ENCODE results near the gene PBX1.

Gene PBX1

DNA sequence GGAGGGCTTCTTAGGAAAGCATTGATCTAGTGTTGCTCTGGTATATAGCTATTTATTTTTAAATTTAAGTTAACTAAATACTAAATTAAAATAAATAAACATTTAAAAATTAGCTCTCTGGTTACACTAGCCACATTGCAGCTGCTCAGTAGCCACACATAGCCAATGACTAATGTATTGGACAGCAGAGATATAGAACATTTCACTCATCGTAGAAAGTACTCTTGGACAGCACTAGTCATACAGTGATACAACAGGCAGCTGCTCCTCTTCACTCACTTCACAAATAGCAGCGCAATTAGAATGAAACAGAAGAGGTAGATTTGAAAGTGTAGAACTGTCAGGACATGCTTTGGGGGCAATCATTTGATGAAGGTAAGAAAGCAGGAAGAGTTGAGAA is 245.4 kb downstream of the PBX1 start:
- Histone ChIP-seq H3K4me3 (ENCODE audit: low read depth in 1 of 2, low read length in 2 of 2) (no peak overlapping the region), H4K20me1 (ENCODE audit: insufficient read depth, low read length) (no peaks in the 10 kb centered on the region), H3K79me2 (ENCODE audit: insufficient read depth, low read length) (no peaks in the 10 kb centered on the region), H3K4me1 (ENCODE audit: insufficient read depth, low read length) (no peaks in the 10 kb centered on the region), H3K36me3 (ENCODE audit: insufficient read depth, low read length) (no peaks in the 10 kb centered on the region), H3K9me3 (ENCODE audit: insufficient read depth, low read length, severe bottlenecking) (no peaks in the 10 kb centered on the region), H3K9ac (ENCODE audit: low read depth, low read length) (no peak overlapping the region), H3K27ac (ENCODE audit: low read length) (no peak overlapping the region), H3K27me3 (ENCODE audit: insufficient read depth, low read length, poor library complexity) (no peaks in the 10 kb centered on the region), H3K4me2 (ENCODE audit: insufficient read depth, low read length) (no peak overlapping the region), H2AFZ (ENCODE audit: low read depth, low read length) (no peak overlapping the region)
- no peak for DNase-seq
- no peak for ATAC-seq (ENCODE audit: insufficient read depth, low read depth)
- no peak for TF ChIP-seq EZH2 (IDR thresholded peaks at IDR 0.05; ENCODE audit: borderline replicate concordance, low read depth, low read length, severe bottlenecking)
- TF ChIP-seq CTCF (IDR thresholded peaks at IDR 0.05; ENCODE audit: borderline replicate concordance, extremely low read depth, low read length, poor library complexity, severe bottlenecking) = no peak

GRCh38 chr1:164805399-164805798 is 246.4 kb downstream of the PBX1 start:
- H3K36me3 ChIP-seq (ENCODE audit: insufficient read depth, low read length) = no peaks in the 10 kb centered on the region

DNA sequence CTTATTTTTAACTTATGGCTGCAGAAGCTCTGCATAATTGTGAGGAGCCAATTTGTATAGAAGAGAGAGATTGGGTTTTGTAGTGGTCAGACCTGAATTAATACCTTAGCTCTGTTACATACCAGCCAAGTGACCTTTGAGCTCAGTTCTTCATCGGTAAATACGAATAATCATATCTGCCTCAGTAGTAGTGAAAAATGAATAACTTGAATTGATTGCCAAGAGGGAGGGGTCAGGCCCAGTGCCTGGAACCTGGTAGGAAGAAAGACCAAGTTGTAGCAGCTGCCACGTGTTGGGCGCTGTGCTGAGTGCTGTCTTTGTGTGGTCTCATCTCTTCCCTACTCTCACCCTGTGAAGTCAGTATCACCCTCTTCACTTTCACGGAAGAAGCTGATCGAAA is 247.5 kb downstream of the PBX1 start:
- Histone ChIP-seq H3K27me3 (ENCODE audit: insufficient read depth, low read length, poor library complexity) (no peaks in the 10 kb centered on the region), H3K9me3 (ENCODE audit: insufficient read depth, low read length, severe bottlenecking) (no peaks in the 10 kb centered on the region), H4K20me1 (ENCODE audit: insufficient read depth, low read length) (no peaks in the 10 kb centered on the region), H3K79me2 (ENCODE audit: insufficient read depth, low read length) (no peaks in the 10 kb centered on the region), H3K4me2 (ENCODE audit: insufficient read depth, low read length) (no peak overlapping the region), H3K9ac (ENCODE audit: low read depth, low read length) (no peak overlapping the region), H3K27ac (ENCODE audit: low read length) (no peak overlapping the region), H3K4me3 (ENCODE audit: low read depth in 1 of 2, low read length in 2 of 2) (no peak overlapping the region), H3K36me3 (ENCODE audit: insufficient read depth, low read length) (no peaks in the 10 kb centered on the region), H3K4me1 (ENCODE audit: insufficient read depth, low read length) (no peaks in the 10 kb centered on the region), H2AFZ (ENCODE audit: low read depth, low read length) (no peak overlapping the region)
- no peak for ATAC-seq (ENCODE audit: insufficient read depth, low read depth)
- TF ChIP-seq EZH2 (IDR thresholded peaks at IDR 0.05; ENCODE audit: borderline replicate concordance, low read depth, low read length, severe bottlenecking) = no peak
- TF ChIP-seq CTCF (IDR thresholded peaks at IDR 0.05; ENCODE audit: borderline replicate concordance, extremely low read depth, low read length, poor library complexity, severe bottlenecking) = no peak
- DNase-seq = no peak

More at GRCh38 chr1:164805399-164805798, 246.4 kb downstream of the PBX1 start:
- H3K4me1 ChIP-seq (ENCODE audit: insufficient read depth, low read length) = no peaks in the 10 kb centered on the region
- TF ChIP-seq CTCF (IDR thresholded peaks at IDR 0.05; ENCODE audit: borderline replicate concordance, extremely low read depth, low read length, poor library complexity, severe bottlenecking) = no peak
- TF ChIP-seq EZH2 (IDR thresholded peaks at IDR 0.05; ENCODE audit: borderline replicate concordance, low read depth, low read length, severe bottlenecking) = no peak
- no peaks in the 10 kb centered on the region for H3K79me2 ChIP-seq (ENCODE audit: insufficient read depth, low read length)
- H4K20me1 ChIP-seq (ENCODE audit: insufficient read depth, low read length) = no peaks in the 10 kb centered on the region
- no peak overlapping the region for H3K27ac ChIP-seq (ENCODE audit: low read length)
- H3K4me2 ChIP-seq (ENCODE audit: insufficient read depth, low read length) = no peak overlapping the region
- no peak overlapping the region for H3K4me3 ChIP-seq (ENCODE audit: low read depth in 1 of 2, low read length in 2 of 2)
- no peak overlapping the region for H3K9ac ChIP-seq (ENCODE audit: low read depth, low read length)
- ATAC-seq (ENCODE audit: insufficient read depth, low read depth) (no peak), DNase-seq (no peak)
- no peak overlapping the region for H2AFZ ChIP-seq (ENCODE audit: low read depth, low read length)
- H3K27me3 ChIP-seq (ENCODE audit: insufficient read depth, low read length, poor library complexity) = no peaks in the 10 kb centered on the region
- no peaks in the 10 kb centered on the region for H3K9me3 ChIP-seq (ENCODE audit: insufficient read depth, low read length, severe bottlenecking)

- Histone ChIP-seq H3K27me3 (ENCODE audit: insufficient read depth, low read length, poor library complexity) (no peaks in the 10 kb centered on the region), H3K4me3 (ENCODE audit: low read depth in 1 of 2, low read length in 2 of 2) (no peak overlapping the region)
Measured at GRCh38 chr1:164813776-164814175, 254.8 kb downstream of the PBX1 start.

More at GRCh38 chr1:164813776-164814175, 254.8 kb downstream of the PBX1 start:
- Histone ChIP-seq H4K20me1 (ENCODE audit: insufficient read depth, low read length) (no peaks in the 10 kb centered on the region), H3K4me2 (ENCODE audit: insufficient read depth, low read length) (no peak overlapping the region), H3K79me2 (ENCODE audit: insufficient read depth, low read length) (no peaks in the 10 kb centered on the region), H3K27ac (ENCODE audit: low read length) (no peak overlapping the region), H3K9ac (ENCODE audit: low read depth, low read length) (no peak overlapping the region), H3K9me3 (ENCODE audit: insufficient read depth, low read length, severe bottlenecking) (no peaks in the 10 kb centered on the region), H3K36me3 (ENCODE audit: insufficient read depth, low read length) (no peaks in the 10 kb centered on the region), H2AFZ (ENCODE audit: low read depth, low read length) (no peak overlapping the region), H3K4me1 (ENCODE audit: insufficient read depth, low read length) (no peaks in the 10 kb centered on the region)
- DNase-seq (no peak), ATAC-seq (ENCODE audit: insufficient read depth, low read depth) (no peak)
- TF ChIP-seq CTCF (IDR thresholded peaks at IDR 0.05; ENCODE audit: borderline replicate concordance, extremely low read depth, low read length, poor library complexity, severe bottlenecking) (no peak), EZH2 (IDR thresholded peaks at IDR 0.05; ENCODE audit: borderline replicate concordance, low read depth, low read length, severe bottlenecking) (no peak)

All from DND-41 (cell line).